HAP-1 (cell line): ENCODE data around the gene DTYMK.

Experiments
- DNase-seq, 2 experiments: peaks; one replicate each; pipeline ENCODE4 v3.0.0-alpha.2; 2016 to 2020; ENCODE audit warnings: low spot score in 2 of 2
- H3K27me3 ChIP-seq: fragments of 250-450 bp; sonication (Bioruptor Pico); 2 replicates; pipeline ENCODE4 v1.5.1; 2020; ENCODE audit warnings: low read depth, mild to moderate bottlenecking, moderate library complexity
- H3K36me3 ChIP-seq: fragments of 250-450 bp; sonication (Bioruptor Pico); replicated peaks from 2 replicates; pipeline ENCODE4 v1.5.1; 2020; ENCODE audit warnings: mild to moderate bottlenecking
- H3K4me1 ChIP-seq: fragments of 250-450 bp; sonication (Bioruptor Pico); 2 replicates; pipeline ENCODE4 v1.5.1; 2020; ENCODE audit warnings: mild to moderate bottlenecking
- H3K4me3 ChIP-seq: fragments of 250-450 bp; sonication (Bioruptor Pico); 2 replicates; pipeline ENCODE4 v1.5.1; 2020; ENCODE audit warnings: mild to moderate bottlenecking, moderate library complexity
- H3K9me3 ChIP-seq: fragments of 250-450 bp; sonication (Bioruptor Pico); 2 replicates; pipeline ENCODE4 v1.5.1; 2020; ENCODE audit warnings: mild to moderate bottlenecking, moderate library complexity
- in situ Hi-C: fragments of 300-500 bp; cut with MboI; formaldehyde crosslinking; loops from 3 replicates; pipeline ENCODE4 v1.14.3; 2020; ENCODE audit warnings: low sequenced_read_pairs, inconsistent platforms, mixed read lengths

DTYMK gene

GRCh38 chr2:241724259-241724974 lies 37.8 kb upstream of the DTYMK start:
- in situ Hi-C loops = no loop called here
- Histone ChIP-seq H3K36me3 (peaks cover 28% of the 10 kb centered on the region), H3K4me1 (no peaks in the 10 kb centered on the region), H3K4me3 (no peak overlapping the region), H3K27me3 (no peaks in the 10 kb centered on the region), H3K9me3 (no peaks in the 10 kb centered on the region)
- DNase-seq = peak in 1 of 2 experiments; percentile 49

- in situ Hi-C loops = no loop called here
- no peaks in the 10 kb centered on the region for H3K9me3 ChIP-seq
- no peaks in the 10 kb centered on the region for H3K27me3 ChIP-seq
- peaks cover 35% of the 10 kb centered on the region for H3K36me3 ChIP-seq
- H3K4me1 ChIP-seq = no peaks in the 10 kb centered on the region
- DNase-seq = no peak
- no peak overlapping the region for H3K4me3 ChIP-seq
These were observed 36.4 kb upstream of the DTYMK start for GRCh38 chr2:241722896-241723454.

DNA sequence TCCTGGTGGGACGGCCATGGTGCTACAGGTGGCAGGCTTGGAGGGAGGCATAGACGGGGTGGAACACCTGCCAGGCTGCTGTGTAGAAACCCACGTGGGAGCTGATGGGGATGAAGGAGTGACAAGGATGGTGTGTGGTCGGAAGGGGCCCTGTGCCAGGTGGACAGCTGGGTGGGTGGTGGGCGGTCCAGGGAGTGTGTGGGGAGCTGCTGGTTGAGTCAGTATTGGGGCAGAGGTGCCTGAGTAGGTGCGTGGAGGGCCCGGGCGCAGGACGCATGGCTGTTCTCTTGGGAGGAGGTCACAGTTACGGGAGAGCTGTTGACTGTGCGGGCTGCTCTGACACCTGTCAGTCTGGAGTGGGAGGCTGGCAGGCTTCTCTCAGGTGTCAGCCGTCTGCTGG lies 35.2 kb upstream of the DTYMK start:
- no peak overlapping the region for H3K4me3 ChIP-seq
- no peaks in the 10 kb centered on the region for H3K4me1 ChIP-seq
- DNase-seq = no peak
- H3K27me3 ChIP-seq = no peaks in the 10 kb centered on the region
- H3K36me3 ChIP-seq = peaks cover 35% of the 10 kb centered on the region
- in situ Hi-C loops = no loop called here
- H3K9me3 ChIP-seq = no peaks in the 10 kb centered on the region

DNA sequence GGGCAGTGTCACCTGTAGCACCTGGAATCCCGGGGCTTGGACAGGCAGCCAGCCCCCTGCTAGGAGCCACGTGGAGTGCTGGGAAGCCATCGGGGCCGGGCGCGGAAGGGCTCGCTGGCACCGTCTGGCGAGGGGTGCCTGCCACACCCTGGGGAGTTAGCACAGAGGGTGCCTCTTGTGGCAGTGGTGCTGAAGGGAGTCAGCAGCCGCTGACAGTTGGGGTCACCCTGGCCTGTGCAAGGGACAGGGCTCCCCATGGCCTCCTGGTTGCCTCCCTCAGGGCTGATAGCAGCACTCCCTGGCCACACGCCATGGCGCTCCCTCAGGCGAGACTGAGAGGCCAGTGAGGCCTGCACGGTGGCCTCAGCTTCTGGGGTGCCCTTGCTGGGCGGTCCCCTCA lies 33.9 kb upstream of the DTYMK start:
- in situ Hi-C loops = no loop called here
- Histone ChIP-seq H3K27me3 (no peaks in the 10 kb centered on the region), H3K9me3 (no peaks in the 10 kb centered on the region), H3K36me3 (peaks cover 39% of the 10 kb centered on the region), H3K4me3 (no peak overlapping the region), H3K4me1 (no peaks in the 10 kb centered on the region)
- DNase-seq = no peak

- Histone ChIP-seq H3K4me1 (no peaks in the 10 kb centered on the region), H3K4me3 (no peak overlapping the region), H3K9me3 (no peaks in the 10 kb centered on the region), H3K27me3 (no peaks in the 10 kb centered on the region), H3K36me3 (peaks cover 39% of the 10 kb centered on the region)
- DNase-seq = no peak
- in situ Hi-C loops = no loop called here
These were observed 33.5 kb upstream of the DTYMK start for GRCh38 chr2:241720099-241720498.

- H3K27me3 ChIP-seq = no peaks in the 10 kb centered on the region
- DNase-seq = no peak
- H3K9me3 ChIP-seq = no peaks in the 10 kb centered on the region
- peaks cover 43% of the 10 kb centered on the region for H3K36me3 ChIP-seq
- H3K4me3 ChIP-seq = no peak overlapping the region
- in situ Hi-C loops = no loop called here
- no peaks in the 10 kb centered on the region for H3K4me1 ChIP-seq
These were observed 32.5 kb upstream of the DTYMK start for GRCh38 chr2:241719093-241719492.

GRCh38 chr2:241708879-241709278 lies 22.3 kb upstream of the DTYMK start:
- Histone ChIP-seq H3K4me3 (no peak overlapping the region), H3K36me3 (peaks cover 76% of the 10 kb centered on the region), H3K9me3 (no peaks in the 10 kb centered on the region), H3K27me3 (no peaks in the 10 kb centered on the region), H3K4me1 (no peaks in the 10 kb centered on the region)
- no peak for DNase-seq
- in situ Hi-C loops = no loop called here

DNA sequence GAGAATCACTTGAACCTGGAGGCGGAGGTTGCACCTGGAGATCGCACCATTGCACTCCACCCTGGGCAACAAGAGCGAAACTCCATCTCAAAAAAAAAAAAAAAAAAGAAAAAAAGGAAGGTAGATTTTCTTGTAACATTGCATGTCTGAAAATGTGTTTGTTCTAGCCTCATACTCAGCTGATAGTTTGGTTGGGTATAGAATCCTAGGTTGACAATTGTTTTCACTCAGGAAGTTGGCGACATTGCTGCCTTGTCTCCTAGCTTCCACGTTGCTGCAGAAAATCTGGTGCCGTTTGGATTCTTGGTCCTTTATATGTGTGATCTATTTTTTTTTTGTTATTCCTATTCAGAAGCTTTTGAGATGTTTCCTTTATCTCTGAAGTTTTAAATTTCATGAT lies 19.9 kb upstream of the DTYMK start:
- Histone ChIP-seq H3K9me3 (no peaks in the 10 kb centered on the region), H3K36me3 (peaks cover 59% of the 10 kb centered on the region), H3K4me1 (peaks cover 5% of the 10 kb centered on the region; the same call in 1 of the 2 replicates), H3K27me3 (no peaks in the 10 kb centered on the region), H3K4me3 (no peak overlapping the region)
- no peak for DNase-seq
- in situ Hi-C loops = no loop called here

GRCh38 chr2:241703032-241703604 lies 16.5 kb upstream of the DTYMK start:
- peaks cover 33% of the 10 kb centered on the region for H3K36me3 ChIP-seq
- no peaks in the 10 kb centered on the region for H3K9me3 ChIP-seq
- in situ Hi-C loops = no loop called here
- DNase-seq = no peak
- H3K4me3 ChIP-seq = peak overlapping the region; percentile 53
- H3K4me1 ChIP-seq = peaks cover 14% of the 10 kb centered on the region
- no peaks in the 10 kb centered on the region for H3K27me3 ChIP-seq

DNA sequence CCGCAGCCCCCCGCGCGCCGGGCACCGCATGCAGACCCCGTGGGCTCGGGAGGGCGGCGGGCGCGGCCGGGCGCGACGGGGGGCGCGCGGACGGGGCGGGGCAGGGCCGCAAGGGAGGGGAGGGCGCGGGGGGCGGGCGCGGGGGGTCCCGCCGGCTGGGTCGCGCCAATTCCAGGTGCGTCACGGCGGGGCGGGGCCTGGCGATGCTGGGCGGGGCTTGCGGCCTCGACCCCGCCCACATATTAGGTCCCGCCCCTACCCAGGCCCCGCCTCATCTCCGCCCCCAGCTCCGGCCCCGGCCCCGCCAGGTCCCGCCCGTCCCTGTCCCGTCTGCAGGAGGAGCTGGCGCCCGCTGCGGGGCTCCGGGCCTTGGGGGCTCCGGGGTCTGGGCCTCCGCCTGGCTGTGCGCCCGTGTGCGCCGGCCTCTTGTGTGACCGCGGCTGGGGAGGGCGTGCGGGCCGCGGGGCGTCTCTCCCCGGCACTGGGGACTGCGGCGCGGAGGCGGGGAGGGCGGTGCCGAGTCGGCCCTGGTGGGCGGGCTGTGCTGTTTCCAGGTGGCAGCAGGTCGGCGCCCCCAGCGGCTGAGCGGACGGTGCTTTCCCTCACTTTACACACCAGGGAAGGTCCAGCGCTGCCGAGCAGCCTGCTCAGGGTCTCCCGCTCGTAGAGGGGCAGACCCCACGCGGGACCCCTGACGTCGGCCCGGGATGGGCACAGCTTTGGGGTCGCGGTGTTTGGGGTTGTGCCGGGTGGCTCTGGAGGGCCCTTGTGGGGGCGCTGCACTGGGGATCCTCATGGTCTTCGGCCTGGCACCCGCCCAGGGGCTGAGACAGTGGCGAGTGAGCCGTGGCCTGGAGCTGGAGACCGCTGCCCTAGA lies 15.8 kb upstream of the DTYMK start:
- H3K27me3 ChIP-seq = no peaks in the 10 kb centered on the region
- in situ Hi-C loops = no loop called here
- peak overlapping the region; percentile 82 for H3K4me3 ChIP-seq
- H3K9me3 ChIP-seq = no peaks in the 10 kb centered on the region
- H3K36me3 ChIP-seq = peaks cover 27% of the 10 kb centered on the region
- DNase-seq = peak; percentile 80 to 92
- peaks cover 14% of the 10 kb centered on the region for H3K4me1 ChIP-seq

DNA sequence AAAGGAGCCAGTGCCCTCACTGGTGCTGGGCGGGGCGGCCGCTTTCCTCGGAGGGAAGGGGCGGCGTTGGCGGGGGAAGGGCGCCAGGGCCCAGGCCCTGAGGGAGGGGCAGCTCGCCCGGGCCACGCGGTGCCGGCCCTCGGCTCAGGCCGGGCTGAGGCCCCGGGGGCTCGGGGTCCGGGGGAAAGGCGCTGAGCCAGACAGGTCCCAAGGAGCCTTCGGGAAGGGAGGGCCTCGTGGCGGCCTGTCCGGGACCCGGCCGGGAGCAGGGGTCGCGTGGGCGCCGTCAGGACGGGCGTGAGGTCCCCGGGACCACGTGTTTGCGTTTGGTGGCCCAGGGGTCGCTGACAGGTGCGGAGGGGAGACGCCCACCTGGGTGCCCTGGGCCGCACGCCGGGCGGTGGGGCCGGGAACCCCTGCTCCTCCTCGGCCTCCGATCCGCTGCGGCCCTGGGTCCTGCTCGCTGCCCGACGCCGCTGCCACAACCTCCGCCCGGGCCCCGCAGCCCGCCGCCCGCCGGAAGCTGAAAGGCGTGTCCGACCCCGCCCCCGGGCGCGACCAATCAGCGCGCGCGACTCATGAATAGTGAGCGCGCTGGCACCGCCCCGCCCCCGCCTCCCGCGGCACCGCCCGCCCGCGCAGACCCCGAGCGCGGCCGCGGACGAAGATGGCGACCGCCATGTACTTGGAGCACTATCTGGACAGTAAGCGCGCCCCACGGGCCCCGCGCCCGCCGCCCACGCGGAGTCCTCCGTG lies 15.0 kb upstream of the DTYMK start, which contains the start of gene ING5:
Gene ING5 (plus strand): TSS at position 641 of the 756 bp plus-strand sequence. CDS start 27 bp downstream, at position 668.
- H3K4me1 ChIP-seq = peaks cover 14% of the 10 kb centered on the region
- peak within 1 kb of the TSS; percentile 82 for H3K4me3 ChIP-seq
- peak; percentile 82 to 96 for DNase-seq
- H3K36me3 ChIP-seq = peaks cover 21% of the 10 kb centered on the region
- H3K9me3 ChIP-seq = no peaks in the 10 kb centered on the region
- H3K27me3 ChIP-seq = no peaks in the 10 kb centered on the region
- in situ Hi-C loops = no loop called here

DNA sequence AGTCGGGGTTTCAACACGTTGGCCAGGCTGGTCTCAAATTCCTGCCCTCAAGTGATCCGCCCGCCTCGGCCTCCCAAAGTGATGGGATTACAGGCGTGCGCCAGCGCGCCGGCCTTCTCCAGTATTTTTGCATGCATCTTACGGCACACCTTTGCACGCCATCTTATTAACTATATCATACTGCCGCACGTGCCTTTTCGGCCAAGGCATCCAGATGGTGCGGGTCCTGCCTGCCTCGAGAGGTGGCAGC lies 14.5 kb upstream of the DTYMK start:
- in situ Hi-C loops = no loop called here
- H3K9me3 ChIP-seq = no peaks in the 10 kb centered on the region
- DNase-seq = no peak
- H3K4me3 ChIP-seq = peak overlapping the region; percentile 82
- H3K4me1 ChIP-seq = peaks cover 14% of the 10 kb centered on the region
- peaks cover 17% of the 10 kb centered on the region for H3K36me3 ChIP-seq
- no peaks in the 10 kb centered on the region for H3K27me3 ChIP-seq

- in situ Hi-C loops = no loop called here
- DNase-seq = no peak
- peaks cover 8% of the 10 kb centered on the region for H3K4me1 ChIP-seq
- H3K9me3 ChIP-seq = no peaks in the 10 kb centered on the region
- peaks cover 23% of the 10 kb centered on the region for H3K36me3 ChIP-seq
- no peak overlapping the region for H3K4me3 ChIP-seq
- no peaks in the 10 kb centered on the region for H3K27me3 ChIP-seq
These were observed 9.0 kb upstream of the DTYMK start for GRCh38 chr2:241695651-241696050.
